ENCODE results near the gene FGF11. TPM values are rescaled to one million over a fixed set of nuclear protein-coding genes. Genes with fewer than 3 reads are reported as not detected.

The FGF11 gene
- total and polyA plus RNA-seq, 12 donors: 2.0 to 15.9 (median 7.6) TPM

- Histone ChIP-seq H3K4me1 (peaks cover 0 to 34% (median 22%) of the 10 kb centered on the region in 9 donors), H3K9me3 (no peaks in the 10 kb centered on the region), H3K27me3 (no peaks in the 10 kb centered on the region), H3K27ac (peak overlapping the region in 8 of 10 donors; percentile 89 to 98 (median 95)), H3K36me3 (peaks cover 0 to 49% (median 10%) of the 10 kb centered on the region in 9 donors), H3K4me3 (peak overlapping the region in 9 of 10 donors; percentile 77 to 98 (median 91))
- intact Hi-C loops (cut with DNase I): loop anchor here in 4 of 10 donors (5.0 kb wide), 2 partner anchors 36 to 41 kb away; partner anchors contain the start of genes KCTD11 (in 2 of the 4) and TMEM95 (in 2 of the 4)
- no peak for ATAC-seq
- DNase-seq: no peak
- TF ChIP-seq, protein P1, sequence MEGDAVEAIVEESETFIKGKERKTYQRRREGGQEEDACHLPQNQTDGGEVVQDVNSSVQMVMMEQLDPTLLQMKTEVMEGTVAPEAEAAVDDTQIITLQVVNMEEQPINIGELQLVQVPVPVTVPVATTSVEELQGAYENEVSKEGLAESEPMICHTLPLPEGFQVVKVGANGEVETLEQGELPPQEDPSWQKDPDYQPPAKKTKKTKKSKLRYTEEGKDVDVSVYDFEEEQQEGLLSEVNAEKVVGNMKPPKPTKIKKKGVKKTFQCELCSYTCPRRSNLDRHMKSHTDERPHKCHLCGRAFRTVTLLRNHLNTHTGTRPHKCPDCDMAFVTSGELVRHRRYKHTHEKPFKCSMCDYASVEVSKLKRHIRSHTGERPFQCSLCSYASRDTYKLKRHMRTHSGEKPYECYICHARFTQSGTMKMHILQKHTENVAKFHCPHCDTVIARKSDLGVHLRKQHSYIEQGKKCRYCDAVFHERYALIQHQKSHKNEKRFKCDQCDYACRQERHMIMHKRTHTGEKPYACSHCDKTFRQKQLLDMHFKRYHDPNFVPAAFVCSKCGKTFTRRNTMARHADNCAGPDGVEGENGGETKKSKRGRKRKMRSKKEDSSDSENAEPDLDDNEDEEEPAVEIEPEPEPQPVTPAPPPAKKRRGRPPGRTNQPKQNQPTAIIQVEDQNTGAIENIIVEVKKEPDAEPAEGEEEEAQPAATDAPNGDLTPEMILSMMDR (IDR thresholded peaks at IDR 0.05): no peak
- 76 to 84% methylated on average over 37 to 42 of the region's 42 CpGs for WGBS, 2 donors
These were observed 46.4 kb upstream of the FGF11 start for GRCh38 chr17:7392696-7393612.

DNA sequence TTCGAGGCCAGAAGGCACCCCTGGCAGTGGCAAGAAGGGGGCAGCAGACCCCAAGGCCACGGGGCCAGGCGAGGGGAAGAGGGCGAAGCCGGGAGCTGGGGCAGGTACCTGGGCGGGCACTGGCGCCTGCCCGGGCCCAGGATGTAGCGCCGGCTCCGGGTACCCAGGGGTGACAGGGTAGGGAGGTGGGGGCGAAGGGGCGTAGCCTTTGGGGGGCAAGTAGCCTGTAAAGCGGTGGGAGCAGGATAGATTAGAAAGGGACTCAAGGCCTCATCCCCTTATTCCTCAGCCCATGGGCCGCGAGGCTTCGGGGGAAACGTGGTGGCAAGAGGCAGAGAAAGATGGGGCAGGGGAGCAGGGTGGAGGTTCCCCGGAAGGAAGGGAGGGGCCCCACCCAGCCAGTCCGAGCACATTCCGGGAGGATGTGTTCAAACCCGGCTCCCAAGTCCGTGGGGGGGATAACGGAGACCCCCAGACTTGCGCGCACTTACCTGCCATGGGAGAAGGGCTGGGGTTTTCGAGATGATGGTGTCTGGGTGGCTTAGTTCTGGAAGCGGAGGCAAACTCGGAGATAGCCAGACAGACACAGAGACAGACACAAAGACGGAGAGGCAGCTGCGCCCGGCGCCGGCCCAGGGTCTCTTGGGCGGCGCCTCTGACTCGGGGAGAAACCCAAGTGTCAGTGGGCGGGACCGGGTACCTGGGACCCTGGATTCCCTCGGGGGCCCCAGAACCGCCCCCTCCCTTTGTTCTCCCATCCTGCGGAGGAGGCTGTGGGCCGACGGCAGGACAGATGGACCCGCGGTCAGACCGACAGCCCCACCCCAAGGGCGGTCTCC, 45.5 kb upstream of the FGF11 start:
- Histone ChIP-seq H3K4me1 (peaks cover 0 to 34% (median 22%) of the 10 kb centered on the region in 9 donors), H3K27me3 (no peaks in the 10 kb centered on the region), H3K9me3 (no peaks in the 10 kb centered on the region), H3K4me3 (peak overlapping the region; percentile 59 to 98 (median 90)), H3K36me3 (peaks cover 0 to 40% (median 10%) of the 10 kb centered on the region in 9 donors), H3K27ac (peak overlapping the region; percentile 88 to 98 (median 95))
- ATAC-seq (peak; percentile 6 to 50 (median 30)), DNase-seq (no peak)
- TF ChIP-seq, protein P1 (IDR thresholded peaks at IDR 0.05): peak in 1 of 9 donors; percentile 14
- intact Hi-C loops (cut with DNase I): loop anchor here in 6 of 10 donors (1.0 to 5.0 kb wide), 5 partner anchors 10 to 43 kb away; partner anchors contain the start of genes KCTD11 (in 2 of the 6), TMEM95 (in 2 of the 6) and TMEM256 (in 1 of the 6)
- WGBS, 2 donors: 8% methylated on average over 43 to 48 of the region's 48 CpGs

GRCh38 chr17:7394452-7395191, 44.7 kb upstream of the FGF11 start, which contains the start of gene PLSCR3:
Gene PLSCR3 (minus strand): TSS chr17:7394525. CDS start chr17:7394110, 415 bp downstream.
- intact Hi-C loops (cut with DNase I): loop anchor here in 6 of 10 donors (1.0 to 5.0 kb wide), 5 partner anchors 10 to 44 kb away; partner anchors contain the start of genes KCTD11 (in 2 of the 6), TMEM95 (in 2 of the 6) and TMEM256 (in 1 of the 6)
- DNase-seq (peak; percentile 89 to 91), ATAC-seq (peak; percentile 92 to 96 (median 95))
- 1% methylated on average over 65 to 71 of the region's 71 CpGs for WGBS, 2 donors
- peak within 1 kb of the TSS; percentile 59 to 98 (median 90) for H3K4me3 ChIP-seq
- H3K9me3 ChIP-seq: no peaks in the 10 kb centered on the region
- H3K27me3 ChIP-seq: no peaks in the 10 kb centered on the region
- H3K27ac ChIP-seq: peak within 1 kb of the TSS; percentile 88 to 98 (median 95)
- H3K36me3 ChIP-seq: peaks cover 0 to 32% (median 4%) of the 10 kb centered on the region in 9 donors
- peaks cover 0 to 34% (median 22%) of the 10 kb centered on the region in 9 donors for H3K4me1 ChIP-seq
- TF ChIP-seq, protein P1 (IDR thresholded peaks at IDR 0.05): peak in 7 of 9 donors; percentile 18 to 39 (median 29)

All from heart right ventricle (tissue), 16 donors.